T-helper 17 cell (primary cell): Measurements from ENCODE around the gene PCDH9. TPM values are rescaled to one million over a fixed set of nuclear protein-coding genes. Genes with fewer than 3 reads are reported as not detected.

Experiments
- ATAC-seq: fragments of 150-1000 bp; cut with Tn5 transposase; 2 replicates; pipeline ENCODE4 v1.10.0; 2021; ENCODE audit warnings: mild to moderate bottlenecking, moderate library complexity
- DNase-seq, 3 donors: peaks; one replicate each; pipeline versions ENCODE4 v3.0.0 to v3.0.0-alpha.2; 2020 to 2021
- H3K9me3 ChIP-seq: one replicate; pipeline ENCODE4 v1.7.0; 2013; ENCODE audit warnings: low read length, mild to moderate bottlenecking; ENCODE audit not compliant: control insufficient read depth, poor library complexity, severe bottlenecking
- H3K27ac Mint-ChIP-seq: one replicate; pipeline ENCODE4 v1.8.0; 2022; ENCODE audit warnings: mild to moderate bottlenecking, moderate library complexity, mixed read lengths
- H3K27me3 Mint-ChIP-seq: one replicate; pipeline ENCODE4 v1.8.0; 2022; ENCODE audit warnings: mixed read lengths
- H3K36me3 Mint-ChIP-seq: one replicate; pipeline ENCODE4 v1.8.0; 2022; ENCODE audit warnings: low read depth, mixed read lengths
- H3K4me1 Mint-ChIP-seq: one replicate; pipeline ENCODE4 v1.8.0; 2022; ENCODE audit warnings: mild to moderate bottlenecking, mixed read lengths
- H3K4me3 Mint-ChIP-seq: one replicate; pipeline ENCODE4 v1.8.0; 2022; ENCODE audit warnings: mild to moderate bottlenecking, moderate library complexity, mixed read lengths
- total RNA-seq, 4 donors: library from RNA in 2 of 4; stranded (reverse) in 2 of 4; gene quantifications; one replicate each; pipeline ENCODE4 v1.2.3 and lab custom pipeline; 2022 to 2026

PCDH9 gene
- total RNA-seq, 2 donors from 2014 or later = 0.50 to 0.67 TPM

DNA sequence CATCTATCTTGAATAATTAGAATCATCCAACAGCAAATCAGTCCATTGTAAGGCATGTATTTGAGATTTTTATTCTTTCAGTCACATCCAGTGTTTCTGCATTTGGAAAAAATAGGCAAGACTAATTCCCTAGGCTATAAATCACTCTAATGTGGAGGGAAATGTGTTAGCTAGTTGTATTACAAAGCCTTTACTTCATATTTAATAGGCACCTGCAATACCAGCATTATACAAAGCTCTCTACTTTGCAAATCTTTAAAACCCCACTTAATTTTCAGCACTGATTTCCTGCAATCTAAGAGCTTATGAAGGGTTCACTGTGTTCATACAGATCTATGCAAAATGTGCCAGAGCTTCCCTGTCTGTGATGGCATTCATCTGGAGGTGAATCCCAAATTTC lies 12.3 kb downstream of the PCDH9 start:
- Mint-ChIP-seq H3K36me3 (no peaks in the 10 kb centered on the region), H3K27ac (no peak overlapping the region), H3K27me3 (peaks cover 1% of the 10 kb centered on the region), H3K4me1 (no peaks in the 10 kb centered on the region), H3K4me3 (no peak overlapping the region)
- no peak for DNase-seq
- ATAC-seq = no peak
- no peaks in the 10 kb centered on the region for H3K9me3 ChIP-seq

DNA sequence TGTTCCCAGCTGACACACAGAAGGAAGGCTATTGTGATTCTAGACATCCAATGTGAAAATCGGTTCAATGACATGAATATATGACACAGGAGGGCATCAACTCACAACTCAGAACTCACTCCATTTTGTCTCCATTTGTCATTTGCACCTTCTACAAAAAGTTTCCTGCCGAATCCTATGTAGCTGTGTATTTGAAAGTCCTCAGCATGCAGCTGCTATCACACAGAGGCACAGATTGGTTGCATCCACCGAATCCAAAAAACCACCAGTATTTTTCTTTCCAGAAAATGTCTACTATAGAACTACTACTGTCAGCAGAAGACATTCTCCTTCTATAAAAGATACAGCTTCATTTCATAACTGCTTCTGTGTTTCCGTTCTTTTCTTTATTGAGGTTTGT lies 13.3 kb downstream of the PCDH9 start:
- H3K36me3 Mint-ChIP-seq = no peaks in the 10 kb centered on the region
- no peak for ATAC-seq
- no peak overlapping the region for H3K4me3 Mint-ChIP-seq
- H3K27me3 Mint-ChIP-seq = no peaks in the 10 kb centered on the region
- no peak overlapping the region for H3K27ac Mint-ChIP-seq
- H3K9me3 ChIP-seq = no peaks in the 10 kb centered on the region
- no peaks in the 10 kb centered on the region for H3K4me1 Mint-ChIP-seq
- no peak for DNase-seq

DNA sequence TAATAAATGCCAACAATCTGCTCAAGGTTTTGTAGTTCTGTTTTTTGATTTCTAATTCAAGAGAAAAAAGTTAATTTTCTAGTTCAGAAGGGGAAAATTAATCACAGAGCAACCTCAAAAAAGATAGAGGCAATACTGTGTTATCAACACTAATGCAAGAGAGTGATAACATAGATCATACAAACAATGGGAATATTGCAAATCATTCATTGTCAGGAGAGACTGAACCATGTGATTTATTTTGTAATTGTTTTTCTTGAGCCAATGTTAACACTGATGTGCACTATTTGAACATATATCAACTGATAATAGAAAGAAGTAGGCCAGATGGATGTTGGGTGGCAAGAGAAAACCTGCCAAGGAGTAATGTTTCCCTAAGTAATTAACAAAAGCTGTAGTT lies 19.9 kb downstream of the PCDH9 start:
- no peaks in the 10 kb centered on the region for H3K9me3 ChIP-seq
- H3K27ac Mint-ChIP-seq = no peak overlapping the region
- H3K36me3 Mint-ChIP-seq = no peaks in the 10 kb centered on the region
- ATAC-seq = no peak
- H3K4me3 Mint-ChIP-seq = no peak overlapping the region
- DNase-seq = no peak
- no peaks in the 10 kb centered on the region for H3K27me3 Mint-ChIP-seq
- H3K4me1 Mint-ChIP-seq = no peaks in the 10 kb centered on the region

DNA sequence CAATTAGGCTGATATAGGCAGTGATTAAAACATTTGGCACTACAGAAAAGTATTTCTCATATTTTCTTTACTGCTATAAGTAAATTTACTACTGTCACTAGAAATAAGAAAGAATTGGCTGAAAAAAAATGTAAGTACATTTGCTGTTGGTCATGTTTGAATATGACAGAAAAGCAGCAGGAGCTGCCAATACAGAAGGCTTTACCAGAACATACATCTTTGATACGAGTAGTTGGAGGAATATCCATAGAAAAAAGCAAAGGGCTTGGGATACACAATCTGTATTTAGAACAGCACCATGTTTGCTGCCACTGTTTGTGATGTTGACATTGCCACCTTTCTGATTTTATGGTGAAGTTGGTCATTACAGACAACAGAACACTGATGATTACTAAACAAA lies 21.6 kb downstream of the PCDH9 start:
- H3K27ac Mint-ChIP-seq = no peak overlapping the region
- H3K36me3 Mint-ChIP-seq = no peaks in the 10 kb centered on the region
- H3K4me3 Mint-ChIP-seq = no peak overlapping the region
- ATAC-seq (no peak), DNase-seq (no peak)
- H3K9me3 ChIP-seq = no peaks in the 10 kb centered on the region
- H3K4me1 Mint-ChIP-seq = no peaks in the 10 kb centered on the region
- no peaks in the 10 kb centered on the region for H3K27me3 Mint-ChIP-seq

DNA sequence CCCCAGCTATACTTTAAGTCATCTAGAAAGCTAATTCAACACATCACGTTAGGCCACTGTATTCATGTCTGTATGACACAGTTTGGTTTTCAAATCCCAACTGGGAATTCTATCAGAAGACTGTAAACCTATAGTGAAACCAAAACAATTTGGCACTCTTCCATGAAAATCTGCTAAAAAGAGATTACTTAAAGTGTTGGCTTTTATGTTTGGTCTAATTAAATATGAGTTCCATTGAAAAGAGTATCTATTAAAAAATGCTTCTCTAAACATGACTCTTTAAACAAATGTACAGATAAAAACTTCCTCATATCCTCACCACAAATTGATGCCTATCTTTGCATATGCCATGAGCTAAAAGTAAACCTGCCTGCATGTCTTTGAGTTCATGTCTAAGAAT lies 25.4 kb downstream of the PCDH9 start:
- Mint-ChIP-seq H3K27me3 (no peaks in the 10 kb centered on the region), H3K27ac (no peak overlapping the region), H3K4me1 (no peaks in the 10 kb centered on the region), H3K4me3 (no peak overlapping the region), H3K36me3 (no peaks in the 10 kb centered on the region)
- no peaks in the 10 kb centered on the region for H3K9me3 ChIP-seq
- ATAC-seq (no peak), DNase-seq (no peak)

DNA sequence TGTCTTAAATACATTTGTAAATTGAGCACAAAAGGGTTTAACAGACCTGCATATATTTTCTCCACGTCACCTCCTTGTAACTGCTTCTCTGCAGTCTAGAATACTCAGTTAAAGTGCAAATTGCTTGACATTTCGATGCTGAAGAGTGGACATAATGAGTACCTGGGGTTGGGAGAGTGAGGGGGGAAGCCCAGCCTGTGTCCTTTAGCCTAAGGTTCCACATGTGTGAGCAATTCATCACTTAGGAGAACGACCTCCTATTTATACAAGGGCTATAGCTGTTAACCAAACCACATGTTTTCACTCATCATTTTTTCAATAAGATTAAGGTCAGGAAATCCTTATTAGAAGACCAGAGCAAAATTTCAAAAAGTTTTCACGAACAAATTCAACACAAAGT lies 29.5 kb downstream of the PCDH9 start:
- no peak overlapping the region for H3K27ac Mint-ChIP-seq
- H3K4me3 Mint-ChIP-seq = no peak overlapping the region
- no peaks in the 10 kb centered on the region for H3K36me3 Mint-ChIP-seq
- DNase-seq (no peak), ATAC-seq (no peak)
- H3K4me1 Mint-ChIP-seq = no peaks in the 10 kb centered on the region
- no peaks in the 10 kb centered on the region for H3K9me3 ChIP-seq
- H3K27me3 Mint-ChIP-seq = no peaks in the 10 kb centered on the region

DNA sequence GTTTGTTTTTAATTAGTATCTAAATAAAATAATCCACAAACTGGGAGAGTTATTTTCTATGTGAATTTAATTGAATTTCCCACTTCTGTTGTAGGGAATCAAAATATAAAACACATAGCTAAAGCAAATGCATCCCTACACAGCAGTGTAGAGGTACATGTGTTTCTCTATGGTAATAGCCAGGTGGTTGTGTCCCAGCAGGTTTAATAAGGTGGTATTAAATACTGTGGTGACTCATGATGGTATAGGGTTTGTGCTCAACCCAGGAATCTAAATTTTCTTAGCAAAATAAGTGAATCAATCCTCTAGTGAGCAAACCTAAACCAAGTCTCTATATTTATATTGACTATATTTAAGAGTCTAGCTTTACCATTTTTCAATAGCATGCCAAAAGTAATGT lies 30.0 kb downstream of the PCDH9 start:
- Mint-ChIP-seq H3K4me1 (no peaks in the 10 kb centered on the region), H3K36me3 (no peaks in the 10 kb centered on the region), H3K27me3 (no peaks in the 10 kb centered on the region), H3K27ac (no peak overlapping the region), H3K4me3 (no peak overlapping the region)
- H3K9me3 ChIP-seq = no peaks in the 10 kb centered on the region
- DNase-seq (no peak), ATAC-seq (no peak)

DNA sequence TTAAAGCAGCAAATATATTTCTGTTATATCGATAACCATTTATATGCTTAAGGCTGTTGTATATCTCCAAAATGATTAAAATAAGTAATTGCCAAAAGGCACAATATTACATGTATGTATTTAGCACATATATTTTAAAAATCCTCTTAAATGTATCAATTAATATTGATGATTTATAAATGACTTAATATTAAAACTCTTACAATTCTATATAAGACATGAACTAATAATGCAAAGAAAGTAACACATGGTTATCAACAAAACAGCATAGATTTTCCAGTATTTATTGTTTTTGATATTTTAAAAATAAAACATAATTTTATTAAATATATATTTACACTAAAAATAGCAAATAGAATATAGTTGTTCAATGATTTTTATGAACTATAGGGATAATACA lies 32.4 kb downstream of the PCDH9 start:
- Mint-ChIP-seq H3K36me3 (no peaks in the 10 kb centered on the region), H3K27ac (no peak overlapping the region), H3K27me3 (no peaks in the 10 kb centered on the region), H3K4me1 (no peaks in the 10 kb centered on the region), H3K4me3 (no peak overlapping the region)
- DNase-seq (no peak), ATAC-seq (no peak)
- H3K9me3 ChIP-seq = no peaks in the 10 kb centered on the region

DNA sequence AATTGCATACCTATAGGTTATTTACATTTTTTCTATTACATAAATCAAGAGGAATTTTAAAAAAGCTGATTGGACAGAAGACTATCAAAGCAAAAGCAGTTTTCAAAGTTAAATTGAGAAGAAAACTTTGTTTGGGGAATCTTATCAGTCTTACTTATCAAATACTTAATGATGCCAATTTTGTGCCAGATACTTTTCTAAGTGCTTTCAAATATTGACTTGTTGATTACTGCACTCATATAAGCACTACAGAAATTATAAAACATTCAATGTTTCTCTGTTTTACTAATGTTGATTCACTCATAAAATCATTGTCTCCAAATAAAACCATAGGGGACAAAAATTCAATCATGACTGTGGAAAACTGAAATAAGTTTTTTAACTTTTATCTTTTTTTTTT lies 36.2 kb downstream of the PCDH9 start:
- H3K4me3 Mint-ChIP-seq = no peak overlapping the region
- H3K27me3 Mint-ChIP-seq = no peaks in the 10 kb centered on the region
- no peaks in the 10 kb centered on the region for H3K36me3 Mint-ChIP-seq
- DNase-seq (no peak), ATAC-seq (no peak)
- no peak overlapping the region for H3K27ac Mint-ChIP-seq
- H3K4me1 Mint-ChIP-seq = no peaks in the 10 kb centered on the region
- no peaks in the 10 kb centered on the region for H3K9me3 ChIP-seq

DNA sequence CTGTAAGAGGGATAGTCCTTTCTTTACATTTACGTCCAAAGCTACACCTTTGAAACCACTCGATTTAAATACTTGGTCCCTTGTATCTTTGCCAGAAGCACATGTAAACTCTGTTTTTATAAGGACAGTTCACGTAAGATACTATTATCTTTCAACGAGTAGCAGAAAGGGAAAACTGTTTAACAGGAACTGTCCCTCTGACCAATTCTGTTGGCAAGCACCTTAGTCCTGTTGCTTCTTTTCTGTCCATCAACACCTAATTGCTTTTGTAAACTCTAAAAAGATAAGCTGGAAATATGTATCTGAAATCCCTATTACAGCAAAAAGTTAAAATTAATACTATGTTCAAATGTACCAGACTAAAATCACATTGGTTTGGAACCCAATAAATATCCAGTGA lies 37.4 kb downstream of the PCDH9 start:
- Mint-ChIP-seq H3K27me3 (no peaks in the 10 kb centered on the region), H3K36me3 (no peaks in the 10 kb centered on the region), H3K27ac (no peak overlapping the region), H3K4me1 (no peaks in the 10 kb centered on the region), H3K4me3 (no peak overlapping the region)
- ATAC-seq (no peak), DNase-seq (no peak)
- H3K9me3 ChIP-seq = no peaks in the 10 kb centered on the region

DNA sequence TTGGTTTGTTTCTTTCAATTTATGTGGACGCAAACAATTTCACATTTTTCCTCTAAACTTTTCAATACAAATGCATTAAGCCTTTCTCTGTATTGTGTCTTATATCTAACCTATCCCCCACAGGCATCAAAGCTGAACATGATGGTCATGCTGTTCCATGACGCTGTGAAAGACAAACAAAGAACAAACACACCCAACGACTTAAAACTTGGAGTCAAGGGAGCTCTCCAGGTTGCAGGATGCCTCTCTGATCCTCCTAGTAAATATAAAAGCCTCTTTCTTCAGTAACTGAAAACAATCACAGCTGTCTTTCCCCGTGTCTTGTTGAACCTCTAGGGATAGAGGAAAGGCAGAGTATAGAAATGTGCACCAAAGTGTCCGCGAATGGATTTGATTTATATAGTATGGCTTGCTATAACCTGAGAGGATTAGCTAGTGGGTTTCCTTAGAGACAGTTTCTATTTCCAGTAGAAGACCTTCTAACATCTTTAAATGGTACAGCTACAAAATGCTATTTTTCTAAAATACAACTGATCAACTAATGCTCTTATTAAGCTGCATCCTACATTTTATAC lies 43.1 kb downstream of the PCDH9 start:
- H3K4me3 Mint-ChIP-seq = no peak overlapping the region
- no peaks in the 10 kb centered on the region for H3K4me1 Mint-ChIP-seq
- ATAC-seq (no peak), DNase-seq (no peak)
- H3K9me3 ChIP-seq = no peaks in the 10 kb centered on the region
- H3K36me3 Mint-ChIP-seq = no peaks in the 10 kb centered on the region
- no peaks in the 10 kb centered on the region for H3K27me3 Mint-ChIP-seq
- no peak overlapping the region for H3K27ac Mint-ChIP-seq

DNA sequence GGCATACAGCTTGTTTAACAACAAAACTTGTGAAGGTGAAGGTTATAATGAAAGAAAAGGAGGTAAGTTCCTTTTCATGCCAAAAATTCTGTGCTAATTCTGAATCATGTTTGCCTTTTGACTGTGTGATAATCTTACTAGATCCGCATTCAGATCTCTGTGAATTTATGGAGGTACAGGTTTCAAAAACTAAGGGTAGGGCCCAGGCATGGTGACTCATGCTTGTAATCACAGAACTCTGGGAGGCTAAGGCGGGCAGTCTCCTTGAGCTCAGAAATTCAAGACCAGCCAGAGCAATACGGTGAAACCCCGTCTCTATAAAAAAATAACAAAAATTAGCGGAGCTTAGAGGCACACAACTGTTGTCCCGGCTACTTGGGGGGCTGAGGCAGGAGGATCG lies 45.9 kb downstream of the PCDH9 start:
- H3K27me3 Mint-ChIP-seq = no peaks in the 10 kb centered on the region
- no peak overlapping the region for H3K4me3 Mint-ChIP-seq
- no peaks in the 10 kb centered on the region for H3K4me1 Mint-ChIP-seq
- H3K27ac Mint-ChIP-seq = no peak overlapping the region
- DNase-seq (no peak), ATAC-seq (no peak)
- H3K36me3 Mint-ChIP-seq = no peaks in the 10 kb centered on the region
- no peaks in the 10 kb centered on the region for H3K9me3 ChIP-seq

DNA sequence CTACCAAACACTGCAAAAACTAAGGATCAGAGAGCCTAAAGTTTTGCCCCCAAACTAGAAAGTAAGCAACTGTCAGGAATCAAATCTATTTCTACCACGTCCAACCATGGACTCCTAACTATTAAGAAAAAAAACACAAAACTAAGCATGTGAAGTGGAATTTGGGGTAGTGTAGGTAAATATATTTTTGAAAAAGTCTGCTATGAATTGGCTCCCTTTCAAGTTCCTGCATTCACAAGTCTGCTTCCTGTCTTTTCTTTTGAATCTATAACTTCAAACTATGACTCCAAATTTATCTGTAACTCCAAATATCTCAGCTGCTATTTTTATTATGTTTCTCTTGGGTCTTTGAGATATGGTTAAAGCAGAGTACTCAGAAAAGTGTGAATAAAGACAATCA lies 47.0 kb downstream of the PCDH9 start:
- H3K9me3 ChIP-seq = no peaks in the 10 kb centered on the region
- Mint-ChIP-seq H3K27me3 (no peaks in the 10 kb centered on the region), H3K4me1 (no peaks in the 10 kb centered on the region), H3K27ac (no peak overlapping the region), H3K4me3 (no peak overlapping the region), H3K36me3 (no peaks in the 10 kb centered on the region)
- no peak for DNase-seq
- ATAC-seq = no peak

DNA sequence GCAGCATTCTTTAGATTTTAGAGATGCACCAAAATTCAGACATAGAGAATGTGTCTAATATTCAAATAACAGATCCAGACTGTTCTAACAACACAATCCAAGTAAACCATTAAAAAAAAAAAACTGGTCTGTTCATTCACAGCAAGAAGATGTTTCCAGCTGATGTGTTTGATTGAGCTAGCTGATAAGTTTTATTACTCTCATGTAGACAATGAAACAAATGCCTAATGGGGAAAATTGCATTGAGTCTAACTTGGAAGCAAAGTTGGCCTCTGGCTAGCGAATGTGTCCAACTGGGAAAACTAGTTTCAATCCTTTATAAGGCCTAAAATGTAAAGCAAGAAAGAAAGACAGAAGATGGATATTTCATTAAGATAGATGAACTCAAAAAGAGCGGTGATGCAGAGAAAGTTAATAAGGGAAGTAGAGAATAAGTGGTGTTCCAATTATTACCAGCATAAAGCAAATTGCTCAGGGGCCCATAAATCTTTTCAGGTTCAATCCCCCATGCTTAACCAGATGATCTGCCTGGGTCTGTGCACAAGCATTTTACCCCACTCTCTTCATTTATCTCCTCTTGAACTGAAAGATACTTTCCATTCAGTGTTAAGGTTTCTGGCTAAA lies 54.2 kb downstream of the PCDH9 start:
- H3K9me3 ChIP-seq = no peaks in the 10 kb centered on the region
- Mint-ChIP-seq H3K4me3 (no peak overlapping the region), H3K27me3 (no peaks in the 10 kb centered on the region), H3K27ac (no peak overlapping the region), H3K4me1 (no peaks in the 10 kb centered on the region), H3K36me3 (no peaks in the 10 kb centered on the region)
- ATAC-seq (no peak), DNase-seq (no peak)
